Activated CD4-positive, alpha-beta T cell treated with anti-CD3 and anti-CD28 coated beads for 36 hours (primary cell): ENCODE measurements around the gene LDLRAD4. TPM values are rescaled to one million over a fixed set of nuclear protein-coding genes. Genes with fewer than 3 reads are reported as not detected.

Experiments used
- ATAC-seq: fragments of 200-7000 bp; cut with Tn5 transposase; one replicate; pipeline ENCODE4 v1.10.0; 2021; ENCODE audit warnings: mild to moderate bottlenecking, moderate library complexity
- CTCF ChIA-PET: fragments of 350-600 bp; sonication (Branson Sonifier 250); formaldehyde crosslinking; loops from one replicate; lab custom pipeline; 2021; ENCODE audit warnings: antibody characterized with exemption; lab: Charles Lee
- POLR2A ChIA-PET: fragments of 350-600 bp; sonication (Branson Sonifier 250); formaldehyde crosslinking; loops from one replicate; lab custom pipeline; 2021; ENCODE audit warnings: antibody characterized with exemption, inconsistent platforms; lab: Charles Lee
- DNase-seq: peaks from one replicate; pipeline ENCODE4 v3.0.0-alpha.2; 2020
- H3K27ac Mint-ChIP-seq: one replicate; pipeline ENCODE4 v1.8.0; 2021; ENCODE audit warnings: mixed read lengths
- H3K27me3 Mint-ChIP-seq: one replicate; pipeline ENCODE4 v1.8.0; 2021; ENCODE audit warnings: mixed read lengths
- H3K36me3 Mint-ChIP-seq: one replicate; pipeline ENCODE4 v1.8.0; 2021; ENCODE audit warnings: low read depth, mixed read lengths
- H3K4me1 Mint-ChIP-seq: one replicate; pipeline ENCODE4 v1.8.0; 2021; ENCODE audit warnings: mixed read lengths
- H3K4me3 Mint-ChIP-seq: one replicate; pipeline ENCODE4 v1.8.0; 2021; ENCODE audit warnings: mild to moderate bottlenecking, moderate library complexity, mixed read lengths
- H3K9me3 Mint-ChIP-seq: one replicate; pipeline ENCODE4 v1.8.0; 2021; ENCODE audit warnings: low read depth, mixed read lengths
- intact Hi-C, 2 experiments: fragments of 100-400 bp; cut with DNase I in 1 of 2; cut with micrococcal nuclease in 1 of 2; formaldehyde crosslinking; loops; one replicate each; pipeline versions ENCODE4 v1.14.2 to v1.15.1; 2022 to 2024; cut with DNase I, micrococcal nuclease
- total RNA-seq, 2 experiments: library from RNA; stranded (reverse); gene quantifications; one replicate each; pipeline ENCODE4 v1.2.3, GENCODE V29; 2021

The LDLRAD4 gene
- total RNA-seq, 2 experiments from 2014 or later, result 29.3 to 32.2 TPM

GRCh38 chr18:13499803-13500202, 281.2 kb downstream of the LDLRAD4 start:
- Mint-ChIP-seq H3K27ac (peak overlapping the region; percentile 10), H3K9me3 (peaks cover 13% of the 10 kb centered on the region), H3K4me3 (no peak overlapping the region), H3K4me1 (peaks cover 37% of the 10 kb centered on the region), H3K27me3 (no peaks in the 10 kb centered on the region), H3K36me3 (peaks cover 29% of the 10 kb centered on the region)
- ATAC-seq (no peak), DNase-seq (no peak)
- ChIA-PET POLR2A (no interaction called here), CTCF (interaction anchor here (0.6 to 1.1 kb wide), 2 partner anchors 12 to 30 kb away, joined by 3 to 4 read pairs; no protein-coding TSS in a partner anchor)
- intact Hi-C loops, result no loop called here

- Mint-ChIP-seq H3K9me3 (peaks cover 13% of the 10 kb centered on the region), H3K4me3 (no peak overlapping the region), H3K4me1 (peaks cover 37% of the 10 kb centered on the region), H3K36me3 (peaks cover 29% of the 10 kb centered on the region), H3K27ac (no peak overlapping the region), H3K27me3 (no peaks in the 10 kb centered on the region)
- DNase-seq, result peak; percentile 31
- POLR2A ChIA-PET, result no interaction called here
- CTCF ChIA-PET, result interaction anchor here (0.6 to 1.1 kb wide), 2 partner anchors 12 to 31 kb away, joined by 3 to 4 read pairs; no protein-coding TSS in a partner anchor
- ATAC-seq, result no peak
- intact Hi-C loops, result no loop called here
Measured at GRCh38 chr18:13500227-13500865, 281.8 kb downstream of the LDLRAD4 start.

- ChIA-PET POLR2A (interaction anchor here (0.6 kb wide), 1 partner anchor 459 kb away, joined by 8 read pairs; no protein-coding TSS in a partner anchor), CTCF (interaction anchor here (1.1 to 1.9 kb wide), 4 partner anchors 8 to 285 kb away, joined by 3 to 11 read pairs (median 4); no protein-coding TSS in a partner anchor)
- intact Hi-C loops, result no loop called here
- Mint-ChIP-seq H3K4me3 (no peak overlapping the region), H3K36me3 (peaks cover 27% of the 10 kb centered on the region), H3K27ac (peak overlapping the region; percentile 51), H3K4me1 (peaks cover 41% of the 10 kb centered on the region), H3K27me3 (no peaks in the 10 kb centered on the region), H3K9me3 (peaks cover 13% of the 10 kb centered on the region)
- no peak for DNase-seq
- ATAC-seq, result no peak
Measured at GRCh38 chr18:13500869-13501542, 282.4 kb downstream of the LDLRAD4 start.

- Mint-ChIP-seq H3K9me3 (peaks cover 13% of the 10 kb centered on the region), H3K27me3 (no peaks in the 10 kb centered on the region), H3K4me1 (peaks cover 41% of the 10 kb centered on the region), H3K27ac (peak overlapping the region; percentile 51), H3K4me3 (no peak overlapping the region), H3K36me3 (peaks cover 27% of the 10 kb centered on the region)
- CTCF ChIA-PET, result interaction anchor here (0.6 to 1.9 kb wide), 5 partner anchors 9 to 1592 kb away, joined by 3 to 11 read pairs (median 4); no protein-coding TSS in a partner anchor
- intact Hi-C loops, result no loop called here
- no peak for ATAC-seq
- POLR2A ChIA-PET, result interaction anchor here (0.6 kb wide), 1 partner anchor 460 kb away, joined by 8 read pairs; no protein-coding TSS in a partner anchor
- no peak for DNase-seq
Measured at GRCh38 chr18:13501543-13501887, 283.0 kb downstream of the LDLRAD4 start.

GRCh38 chr18:13501891-13502290, 283.3 kb downstream of the LDLRAD4 start:
- CTCF ChIA-PET, result interaction anchor here (0.6 to 1.9 kb wide), 6 partner anchors 9 to 1593 kb away, joined by 3 to 11 read pairs (median 4); no protein-coding TSS in a partner anchor
- DNase-seq (peak; percentile 74), ATAC-seq (peak; percentile 92)
- H3K27ac Mint-ChIP-seq, result no peak overlapping the region
- peaks cover 27% of the 10 kb centered on the region for H3K36me3 Mint-ChIP-seq
- peaks cover 13% of the 10 kb centered on the region for H3K9me3 Mint-ChIP-seq
- H3K27me3 Mint-ChIP-seq, result no peaks in the 10 kb centered on the region
- H3K4me3 Mint-ChIP-seq, result no peak overlapping the region
- peaks cover 40% of the 10 kb centered on the region for H3K4me1 Mint-ChIP-seq
- POLR2A ChIA-PET, result no interaction called here
- intact Hi-C loops, result loop anchor here in 1 of 2 experiments (2.0 kb wide), 1 partner anchor 285 kb away; no protein-coding TSS in a partner anchor

- H3K4me3 Mint-ChIP-seq, result no peak overlapping the region
- intact Hi-C loops, result loop anchor here in 1 of 2 experiments (2.0 kb wide), 1 partner anchor 286 kb away; no protein-coding TSS in a partner anchor
Measured at GRCh38 chr18:13502585-13502984, 284.0 kb downstream of the LDLRAD4 start.

GRCh38 chr18:13503836-13504235, 285.3 kb downstream of the LDLRAD4 start:
- H3K9me3 Mint-ChIP-seq, result peaks cover 10% of the 10 kb centered on the region
- H3K36me3 Mint-ChIP-seq, result peaks cover 12% of the 10 kb centered on the region
- intact Hi-C loops, result loop anchor here in 1 of 2 experiments (2.0 kb wide), 1 partner anchor 287 kb away; no protein-coding TSS in a partner anchor
- H3K27ac Mint-ChIP-seq, result peak overlapping the region; percentile 40
- ChIA-PET CTCF (no interaction called here), POLR2A (no interaction called here)
- no peak for ATAC-seq
- H3K27me3 Mint-ChIP-seq, result no peaks in the 10 kb centered on the region
- no peak for DNase-seq
- peaks cover 43% of the 10 kb centered on the region for H3K4me1 Mint-ChIP-seq
- no peak overlapping the region for H3K4me3 Mint-ChIP-seq

More at GRCh38 chr18:13502585-13502984, 284.0 kb downstream of the LDLRAD4 start:
- Mint-ChIP-seq H3K4me1 (peaks cover 42% of the 10 kb centered on the region), H3K9me3 (peaks cover 13% of the 10 kb centered on the region), H3K36me3 (peaks cover 24% of the 10 kb centered on the region), H3K27ac (no peak overlapping the region), H3K27me3 (no peaks in the 10 kb centered on the region)
- POLR2A ChIA-PET, result no interaction called here
- no peak for ATAC-seq
- CTCF ChIA-PET, result interaction anchor here (1.4 to 1.9 kb wide), 4 partner anchors 11 to 286 kb away, joined by 4 to 11 read pairs (median 6); no protein-coding TSS in a partner anchor
- no peak for DNase-seq

- no peak for ATAC-seq
- POLR2A ChIA-PET, result no interaction called here
Measured at GRCh38 chr18:13505780-13506345, 287.3 kb downstream of the LDLRAD4 start.

GRCh38 chr18:13510594-13510993, 292.0 kb downstream of the LDLRAD4 start:
- Mint-ChIP-seq H3K9me3 (no peaks in the 10 kb centered on the region), H3K4me1 (peaks cover 50% of the 10 kb centered on the region), H3K4me3 (no peak overlapping the region), H3K36me3 (peaks cover 10% of the 10 kb centered on the region), H3K27me3 (no peaks in the 10 kb centered on the region), H3K27ac (no peak overlapping the region)
- intact Hi-C loops, result no loop called here
- POLR2A ChIA-PET, result no interaction called here
- ATAC-seq (no peak), DNase-seq (no peak)
- CTCF ChIA-PET, result interaction anchor here (0.6 to 0.7 kb wide), 2 partner anchors 51 to 324 kb away, joined by 3 read pairs; no protein-coding TSS in a partner anchor

More at GRCh38 chr18:13505780-13506345, 287.3 kb downstream of the LDLRAD4 start:
- no peak overlapping the region for H3K4me3 Mint-ChIP-seq
- H3K27ac Mint-ChIP-seq, result no peak overlapping the region
- intact Hi-C loops, result no loop called here
- CTCF ChIA-PET, result interaction anchor here (0.5 to 1.2 kb wide), 4 partner anchors 19 to 54 kb away, joined by 3 to 4 read pairs (median 4); no protein-coding TSS in a partner anchor
- DNase-seq, result no peak
- H3K9me3 Mint-ChIP-seq, result no peaks in the 10 kb centered on the region
- H3K27me3 Mint-ChIP-seq, result no peaks in the 10 kb centered on the region
- peaks cover 8% of the 10 kb centered on the region for H3K36me3 Mint-ChIP-seq
- peaks cover 48% of the 10 kb centered on the region for H3K4me1 Mint-ChIP-seq

- Mint-ChIP-seq H3K4me3 (no peak overlapping the region), H3K4me1 (peaks cover 42% of the 10 kb centered on the region), H3K36me3 (peaks cover 19% of the 10 kb centered on the region), H3K27me3 (no peaks in the 10 kb centered on the region), H3K27ac (no peak overlapping the region), H3K9me3 (no peaks in the 10 kb centered on the region)
- intact Hi-C loops, result no loop called here
- ChIA-PET POLR2A (no interaction called here), CTCF (interaction anchor here (0.6 to 2.3 kb wide), 5 partner anchors 10 to 296 kb away, joined by 3 to 9 read pairs (median 3); no protein-coding TSS in a partner anchor)
- ATAC-seq, result peak; percentile 19
- DNase-seq, result no peak
Measured at GRCh38 chr18:13511961-13512577, 293.5 kb downstream of the LDLRAD4 start.
